GM19035 (cell line): Measurements from ENCODE around the gene VAC14.
A peak's percentile ranks its signal among the peaks of the same experiment; 100 is the strongest.

ENCODE experiments used
- ATAC-seq: cut with Tn5 transposase; IDR thresholded peaks from one replicate; pipeline ENCODE4 v1.9.1; 2021; ENCODE audit not compliant: unreplicated experiment

VAC14 gene

DNA sequence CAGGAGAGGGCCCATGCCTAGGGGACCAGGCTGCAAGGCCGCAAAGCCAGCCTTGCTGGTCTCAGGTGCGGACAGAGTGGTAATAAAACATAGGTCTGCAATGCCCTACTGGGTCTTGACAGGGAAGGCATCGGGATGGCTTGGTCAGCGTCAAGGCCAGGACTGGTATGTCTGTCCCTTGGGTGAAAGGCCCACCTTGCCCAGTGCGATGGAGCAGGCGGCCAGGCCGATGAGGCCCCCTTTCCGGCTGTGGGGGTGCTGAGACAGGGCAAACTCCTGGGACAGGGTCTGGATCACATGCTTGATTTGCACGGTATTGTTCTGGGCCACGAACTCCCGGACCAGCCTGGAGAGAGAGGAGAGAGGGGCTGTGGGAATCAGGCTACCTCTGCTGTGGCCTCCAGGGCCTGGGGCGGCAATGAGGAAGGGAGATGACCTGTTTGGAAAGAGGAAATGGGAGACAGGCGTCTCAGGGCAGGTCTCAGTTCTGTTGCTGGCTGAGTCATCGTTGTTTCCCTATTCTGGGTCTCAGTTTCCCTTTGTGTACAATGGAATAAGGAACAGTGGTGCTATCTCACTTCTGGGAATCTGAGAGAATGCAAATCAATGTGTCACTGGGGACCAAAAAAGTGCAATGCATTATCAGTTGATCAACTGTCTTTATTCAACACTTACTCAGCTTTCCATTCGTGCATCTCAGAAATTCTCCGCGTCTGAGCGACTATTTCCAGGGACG, 14.8 kb downstream of the VAC14 start:
- no peak for ATAC-seq

- ATAC-seq, result no peak
Observed at GRCh38 chr16:70784692-70785555, 16.0 kb downstream of the VAC14 start.

DNA sequence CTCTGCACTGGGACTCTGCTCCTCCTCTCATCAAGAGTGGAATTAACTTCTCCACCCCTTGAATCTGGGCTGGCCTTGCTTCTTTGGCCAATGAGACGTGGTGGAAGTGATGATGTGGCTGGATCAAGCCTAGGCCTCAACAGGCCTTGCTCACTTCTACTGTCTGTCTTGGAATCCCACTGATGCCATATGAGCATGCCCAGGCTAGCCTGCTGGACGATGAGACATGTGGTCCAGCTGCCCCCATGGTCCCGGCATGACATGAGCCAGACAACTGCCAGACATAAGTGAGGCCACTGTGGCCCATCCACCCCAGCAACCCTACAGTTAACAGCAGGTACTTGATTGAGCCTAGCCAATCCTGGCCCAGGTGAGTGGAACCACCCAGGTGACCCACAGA, 18.7 kb downstream of the VAC14 start:
- ATAC-seq, result no peak

DNA sequence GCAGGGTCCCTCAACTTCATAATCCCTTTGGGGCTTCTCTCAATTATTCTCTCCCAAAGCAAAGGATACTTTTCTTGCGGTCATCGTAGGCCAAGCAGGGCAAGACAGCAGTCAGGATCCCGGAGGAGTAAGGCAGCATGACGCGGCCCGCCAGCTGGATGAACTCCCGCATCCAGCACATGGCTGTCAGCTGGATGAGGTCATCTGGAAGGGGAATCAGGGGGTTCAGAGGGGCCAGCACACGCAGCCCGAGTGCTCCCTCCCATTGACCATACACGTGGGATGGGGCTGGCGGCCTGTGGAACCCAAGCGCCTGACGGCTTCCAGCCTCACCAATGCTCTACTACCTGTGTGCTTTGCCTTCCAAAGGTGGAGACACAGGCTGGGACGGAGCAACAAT, 19.2 kb downstream of the VAC14 start:
- no peak for ATAC-seq

DNA sequence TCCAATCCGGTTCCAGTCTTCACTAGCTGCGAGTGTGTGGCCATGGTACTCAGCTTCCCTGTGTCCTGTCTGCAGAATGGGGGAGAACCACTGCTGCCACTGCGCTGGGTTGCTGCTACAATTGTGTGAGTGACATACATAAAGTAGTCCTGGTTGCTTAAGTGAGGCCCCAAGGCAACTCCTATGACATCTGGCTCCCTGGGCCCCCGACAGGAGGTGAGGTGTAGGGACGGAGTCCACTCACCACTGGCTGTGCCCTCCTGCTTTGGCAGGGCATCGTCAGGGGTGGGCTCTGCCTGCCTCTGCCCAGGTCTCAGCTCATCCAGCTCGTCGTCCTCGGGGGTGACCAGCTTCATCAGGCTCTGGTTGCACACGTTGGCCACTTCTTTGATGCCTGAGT, 20.4 kb downstream of the VAC14 start:
- ATAC-seq, result no peak

DNA sequence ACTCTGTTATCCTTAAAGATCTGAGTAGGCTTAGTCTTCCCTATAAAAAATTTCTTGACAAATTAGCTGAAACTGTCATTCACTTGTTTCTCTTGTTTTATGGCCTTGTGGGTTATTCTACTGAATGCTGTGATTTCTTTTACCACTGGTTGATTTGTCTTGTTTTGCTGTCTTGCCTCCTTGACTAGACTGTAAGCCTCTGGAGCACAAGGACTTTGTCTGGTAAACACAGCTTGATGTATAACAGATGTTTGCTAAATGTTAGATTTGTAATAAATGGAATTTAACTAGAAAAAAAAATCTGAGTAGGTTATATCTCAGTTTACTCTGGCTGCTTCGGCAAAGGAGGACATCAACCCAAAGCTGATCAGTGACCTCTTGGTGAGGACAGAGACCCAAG, 21.6 kb downstream of the VAC14 start:
- no peak for ATAC-seq

GRCh38 chr16:70778901-70779309, 22.1 kb downstream of the VAC14 start:
- ATAC-seq, result no peak

GRCh38 chr16:70777973-70778406, 23.0 kb downstream of the VAC14 start:
- no peak for ATAC-seq

GRCh38 chr16:70777496-70777895, 23.5 kb downstream of the VAC14 start:
- no peak for ATAC-seq

DNA sequence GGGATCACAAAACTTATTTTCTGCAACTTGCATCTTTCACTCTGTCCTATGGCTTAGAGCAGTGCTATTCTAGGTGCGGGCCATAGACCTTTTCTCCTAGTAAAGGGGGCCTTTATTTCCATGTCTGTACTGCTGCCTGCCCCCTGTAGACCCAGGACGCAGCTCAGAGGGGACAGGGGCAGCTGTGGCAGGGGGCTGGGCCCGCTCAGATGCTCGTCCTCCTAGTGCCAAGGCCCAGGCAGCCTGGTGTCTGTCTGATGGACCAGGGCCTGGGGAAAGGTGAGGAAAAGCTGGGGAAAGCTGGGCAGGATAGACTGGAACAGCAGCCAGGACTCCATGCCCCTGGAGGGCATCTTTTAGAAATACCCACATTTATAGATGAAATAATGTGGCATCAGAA, 25.6 kb downstream of the VAC14 start:
- ATAC-seq, result no peak

DNA sequence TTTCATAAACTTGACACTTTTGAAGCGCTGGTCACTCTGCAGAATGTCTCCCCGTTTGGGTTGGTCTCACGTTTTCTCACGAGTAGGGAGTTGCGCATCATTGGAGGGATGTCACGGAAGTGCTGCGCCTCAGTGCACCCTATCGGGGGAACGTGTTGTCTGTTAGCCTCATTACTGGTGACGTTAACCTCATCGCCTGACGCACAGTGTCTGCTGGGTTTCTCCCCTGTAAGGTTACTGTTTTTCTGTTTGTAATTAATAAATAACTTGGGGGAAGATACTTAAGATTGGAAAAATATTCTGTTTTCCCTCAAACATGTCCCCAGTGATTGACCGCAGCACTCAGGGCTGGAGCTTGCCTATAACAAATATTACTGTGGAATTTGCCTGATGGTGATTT, 26.7 kb downstream of the VAC14 start:
- ATAC-seq, result no peak

GRCh38 chr16:70772493-70772892, 28.5 kb downstream of the VAC14 start:
- no peak for ATAC-seq

GRCh38 chr16:70770626-70771552, 30.1 kb downstream of the VAC14 start:
- peak; percentile 60 for ATAC-seq

GRCh38 chr16:70770291-70770625, 30.7 kb downstream of the VAC14 start:
- ATAC-seq, result no peak

DNA sequence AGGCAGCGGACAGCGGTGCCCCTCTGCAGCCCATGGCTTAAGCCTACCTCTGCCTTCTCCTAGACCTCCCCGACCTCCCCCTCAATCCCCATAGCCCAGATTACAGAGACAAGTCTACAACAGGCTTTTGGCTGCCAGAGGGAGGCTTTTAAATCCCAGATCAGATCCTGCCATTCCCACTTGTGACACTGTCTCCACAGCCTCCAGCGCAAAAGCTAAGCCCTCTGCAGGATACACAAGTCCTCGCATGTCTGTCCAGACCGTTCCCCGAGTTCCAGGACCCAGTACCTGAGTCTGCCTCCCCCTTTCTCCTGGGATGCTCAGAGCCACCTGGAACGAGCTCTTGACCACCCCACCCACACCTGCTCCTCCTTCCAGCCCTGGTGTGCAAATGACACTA, 31.2 kb downstream of the VAC14 start:
- no peak for ATAC-seq

DNA sequence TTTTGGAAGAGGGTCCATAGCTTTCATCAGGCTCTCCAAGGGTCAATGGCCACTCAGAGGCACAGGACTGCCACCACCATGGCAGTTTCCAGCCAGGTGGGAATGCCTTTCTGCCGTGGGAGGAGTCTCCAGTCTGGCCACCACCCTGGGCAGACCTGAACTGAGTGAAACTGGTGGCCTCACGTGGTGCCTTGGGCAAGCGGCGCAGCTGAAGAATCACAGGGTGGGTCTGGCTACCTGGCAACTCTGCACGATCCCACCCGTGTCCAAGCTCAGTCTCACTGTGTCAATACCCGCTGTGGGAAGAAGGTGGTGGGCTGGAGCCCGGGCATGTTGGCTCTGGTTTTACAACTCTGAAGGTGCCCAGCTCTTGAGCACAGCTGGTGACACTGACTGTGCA, 31.8 kb downstream of the VAC14 start:
- no peak for ATAC-seq

- no peak for ATAC-seq
Observed at GRCh38 chr16:70768203-70768580, 32.8 kb downstream of the VAC14 start.

- no peak for ATAC-seq
Observed at GRCh38 chr16:70767377-70768202, 33.4 kb downstream of the VAC14 start.

- ATAC-seq, result no peak
Observed at GRCh38 chr16:70766658-70767057, 34.3 kb downstream of the VAC14 start.

DNA sequence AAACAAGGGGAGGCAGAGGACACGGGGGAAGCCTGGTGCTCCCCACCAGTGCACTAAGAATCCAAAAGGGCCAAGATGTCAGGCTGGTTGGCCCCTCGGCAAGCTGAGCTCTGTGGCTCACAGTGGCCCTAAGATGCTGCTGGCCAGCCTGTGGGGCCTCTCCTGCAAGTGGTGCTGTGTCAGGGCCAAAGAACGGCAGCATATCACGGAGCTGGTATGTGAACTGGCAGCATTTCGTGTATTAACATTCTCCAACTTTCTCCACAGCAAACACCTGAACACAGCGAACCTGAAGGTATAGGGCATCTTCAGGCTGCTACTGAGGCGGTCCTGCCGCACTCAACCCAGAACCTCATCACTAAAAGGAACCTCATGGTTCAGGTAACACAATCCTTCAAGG, 34.8 kb downstream of the VAC14 start:
- no peak for ATAC-seq

GRCh38 chr16:70765491-70765890, 35.5 kb downstream of the VAC14 start:
- no peak for ATAC-seq
